NCI-H446 (cell line): ENCODE results near the gene SAP25.
"Not testable (repeated sequence)": the region's sequence is repeated elsewhere in the genome, so short reads cannot be mapped to it uniquely, and the experiment has no call there.

Experiments used
- DNase-seq, 2 experiments: peaks; one replicate each; lab custom pipeline; 2025; lab: John Stamatoyannopoulos, UW

Gene SAP25

DNA sequence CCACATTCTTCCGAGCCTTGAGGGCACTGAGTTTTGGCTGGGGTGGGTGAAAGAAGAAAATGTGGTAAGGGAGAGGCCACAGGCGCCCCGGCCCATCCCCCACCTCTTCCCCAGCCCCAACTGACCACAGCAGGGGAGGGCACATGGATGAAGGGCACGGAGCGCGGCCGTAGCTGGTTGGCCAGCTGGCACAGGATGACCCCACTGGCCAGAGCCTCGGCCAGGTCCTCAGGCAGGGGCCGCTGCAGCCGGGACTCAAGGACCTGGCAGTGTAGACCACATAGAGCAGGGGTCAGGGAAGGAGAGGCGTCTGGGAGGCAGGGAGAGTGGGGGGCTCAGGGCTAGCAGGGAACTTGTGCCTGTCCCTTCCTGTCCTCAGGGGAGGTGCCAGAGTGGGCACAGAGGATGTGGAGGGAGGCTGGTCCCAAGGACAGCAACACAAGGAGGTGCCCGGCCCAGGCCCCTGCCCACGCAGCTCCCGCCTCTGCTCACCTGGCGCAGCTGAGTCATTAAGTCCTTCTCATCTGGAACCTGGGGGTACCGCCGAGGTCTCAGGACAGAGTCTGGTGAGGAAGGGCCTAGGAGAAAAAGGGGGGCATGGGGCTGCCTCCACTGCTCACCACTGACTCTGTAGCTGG lies 2.2 kb upstream of the SAP25 start:
- no peak for DNase-seq

DNA sequence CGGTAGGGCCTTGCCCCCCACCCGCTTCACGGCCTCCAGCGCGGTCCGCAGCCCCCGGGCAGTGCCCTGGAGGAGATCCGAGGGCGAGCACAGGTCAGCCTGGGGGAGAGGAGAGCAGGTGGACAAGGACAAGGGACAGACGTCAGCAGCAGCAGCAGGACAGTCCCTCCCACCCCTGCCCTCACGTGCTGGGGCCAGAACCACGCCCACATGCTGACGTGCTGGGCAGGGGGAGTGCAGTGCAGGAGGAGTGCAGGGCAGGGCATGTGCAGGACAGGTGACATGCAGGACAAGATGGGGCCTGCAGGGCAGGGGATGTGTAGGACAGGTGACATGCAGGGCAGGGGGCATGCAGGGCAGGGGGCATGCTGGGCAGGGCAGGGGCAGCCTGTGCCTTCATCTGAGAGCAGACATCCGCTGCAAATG lies 1.5 kb upstream of the SAP25 start:
- no peak for DNase-seq

DNA sequence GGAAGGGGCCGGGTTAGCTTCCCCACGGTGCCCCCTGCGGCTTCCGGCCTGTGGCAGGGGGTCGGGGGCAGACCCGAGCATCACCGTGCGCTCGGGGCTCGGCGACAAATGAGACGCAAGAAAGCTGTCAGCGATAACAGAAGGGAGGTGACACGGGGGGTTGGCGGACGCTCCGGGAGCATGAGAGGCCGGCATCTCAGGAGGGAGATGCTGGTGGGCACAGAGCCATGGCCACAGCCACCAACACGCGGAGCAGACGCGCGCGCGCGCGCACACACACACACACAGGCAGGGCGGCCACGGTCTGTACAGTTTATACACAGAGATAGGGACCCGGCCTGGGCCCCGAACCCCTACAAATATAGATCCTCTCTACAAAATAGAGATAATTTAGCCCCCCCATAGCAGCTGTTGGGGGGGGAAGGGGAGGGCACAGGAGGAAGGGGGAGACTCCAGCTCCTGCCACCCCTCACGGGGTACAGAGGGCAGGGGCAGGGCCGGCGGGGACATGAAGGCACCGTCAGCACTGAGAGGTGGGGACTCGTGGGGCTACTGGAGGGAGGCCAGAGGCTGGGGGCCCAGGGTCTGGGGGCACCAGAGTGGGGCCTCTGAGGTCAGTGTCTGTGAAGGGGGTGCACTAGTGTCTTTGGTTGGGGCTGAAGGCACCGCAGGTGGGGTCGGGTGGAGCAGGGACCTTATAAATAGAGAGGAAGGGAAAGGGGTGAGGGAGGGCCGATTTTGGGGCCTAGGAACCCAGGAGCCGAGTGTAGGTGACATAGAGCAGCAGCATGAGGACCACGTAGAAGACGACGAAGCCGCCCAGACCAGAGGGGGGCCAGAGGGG lies 884 bp upstream of the SAP25 start:
- no peak for DNase-seq

DNA sequence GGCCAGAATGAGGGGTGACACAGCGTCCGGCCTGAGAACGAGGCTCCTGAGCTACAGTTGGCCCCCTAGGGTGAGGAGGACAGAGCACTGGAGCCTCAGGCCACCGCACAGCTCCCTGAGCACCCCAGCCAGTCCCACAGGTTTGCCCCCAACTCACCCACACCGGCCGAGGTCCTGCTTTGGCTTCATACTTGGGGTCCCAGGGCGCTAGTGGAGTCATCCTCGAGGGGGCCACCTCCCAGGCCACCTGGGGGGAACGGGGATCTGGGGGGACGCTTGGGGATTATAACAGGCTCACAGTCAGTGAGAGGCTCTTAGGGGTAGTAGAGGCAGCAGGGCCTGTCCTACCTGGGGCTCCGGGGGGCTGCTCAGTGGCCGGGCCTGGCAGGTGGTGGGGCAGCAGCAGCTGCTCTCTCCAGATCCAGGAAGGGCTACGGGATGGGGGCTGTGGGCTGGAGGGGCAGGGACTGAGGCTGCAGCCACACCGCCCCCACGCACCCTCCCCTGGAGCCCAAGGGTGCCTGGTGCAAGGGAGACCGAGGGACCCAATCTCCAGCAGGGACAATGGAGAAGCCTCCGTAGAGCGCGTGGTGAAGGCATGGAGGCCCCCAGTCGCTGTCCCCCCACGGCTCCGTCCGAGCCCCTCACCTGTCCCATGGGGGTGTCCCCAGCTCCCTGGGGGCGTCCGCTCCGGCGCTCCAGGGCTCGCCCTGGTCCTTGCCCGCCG lies 588 bp downstream of the SAP25 start:
- DNase-seq, result no peak

DNA sequence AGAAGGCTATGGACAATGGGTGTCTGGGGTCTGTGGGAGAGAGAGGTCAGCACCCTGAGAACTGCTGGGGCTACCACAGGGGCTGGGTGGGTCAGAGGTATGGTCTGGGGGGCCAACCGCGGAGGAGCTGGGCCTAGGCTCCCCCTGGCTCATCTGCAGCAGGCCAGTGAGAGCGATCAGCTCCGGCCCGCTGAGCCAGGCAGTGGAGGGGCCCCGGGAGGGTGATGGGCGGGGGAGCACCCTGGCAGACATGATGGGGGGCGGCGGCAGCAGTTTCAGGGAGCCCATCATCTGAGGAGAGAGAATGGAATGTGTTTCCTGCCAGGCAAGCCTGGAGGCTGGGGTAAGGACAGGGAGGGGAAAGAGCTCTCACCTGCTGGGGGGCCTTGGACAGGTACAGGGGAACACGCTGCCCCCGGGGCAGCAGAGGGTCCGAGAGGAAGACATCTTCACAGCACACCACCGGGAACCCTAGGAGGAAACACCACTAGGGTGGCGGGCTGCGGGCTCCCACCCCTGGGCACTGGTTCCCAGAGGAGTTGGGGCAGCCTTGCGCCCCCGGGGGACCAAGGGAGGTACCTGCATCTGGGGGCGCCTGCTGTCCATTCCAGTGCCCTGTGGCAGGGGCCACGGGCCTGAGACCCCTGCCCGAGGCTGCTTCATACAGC lies 1.3 kb downstream of the SAP25 start:
- no peak for DNase-seq

DNA sequence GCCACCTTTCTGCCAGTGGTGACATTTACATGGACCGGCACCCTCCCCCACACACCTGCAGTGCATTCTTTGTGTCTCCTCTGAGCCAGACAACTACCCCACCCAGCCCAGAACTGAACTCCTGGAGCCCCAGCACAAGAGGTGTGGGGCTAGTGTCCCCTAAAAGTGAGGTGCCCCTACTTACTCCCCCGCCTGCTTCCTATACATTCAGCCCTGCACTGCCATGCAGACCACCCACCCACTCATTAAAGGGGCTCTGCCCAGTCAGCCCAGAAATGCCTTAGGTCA lies 1.9 kb downstream of the SAP25 start:
- DNase-seq, result no peak

DNA sequence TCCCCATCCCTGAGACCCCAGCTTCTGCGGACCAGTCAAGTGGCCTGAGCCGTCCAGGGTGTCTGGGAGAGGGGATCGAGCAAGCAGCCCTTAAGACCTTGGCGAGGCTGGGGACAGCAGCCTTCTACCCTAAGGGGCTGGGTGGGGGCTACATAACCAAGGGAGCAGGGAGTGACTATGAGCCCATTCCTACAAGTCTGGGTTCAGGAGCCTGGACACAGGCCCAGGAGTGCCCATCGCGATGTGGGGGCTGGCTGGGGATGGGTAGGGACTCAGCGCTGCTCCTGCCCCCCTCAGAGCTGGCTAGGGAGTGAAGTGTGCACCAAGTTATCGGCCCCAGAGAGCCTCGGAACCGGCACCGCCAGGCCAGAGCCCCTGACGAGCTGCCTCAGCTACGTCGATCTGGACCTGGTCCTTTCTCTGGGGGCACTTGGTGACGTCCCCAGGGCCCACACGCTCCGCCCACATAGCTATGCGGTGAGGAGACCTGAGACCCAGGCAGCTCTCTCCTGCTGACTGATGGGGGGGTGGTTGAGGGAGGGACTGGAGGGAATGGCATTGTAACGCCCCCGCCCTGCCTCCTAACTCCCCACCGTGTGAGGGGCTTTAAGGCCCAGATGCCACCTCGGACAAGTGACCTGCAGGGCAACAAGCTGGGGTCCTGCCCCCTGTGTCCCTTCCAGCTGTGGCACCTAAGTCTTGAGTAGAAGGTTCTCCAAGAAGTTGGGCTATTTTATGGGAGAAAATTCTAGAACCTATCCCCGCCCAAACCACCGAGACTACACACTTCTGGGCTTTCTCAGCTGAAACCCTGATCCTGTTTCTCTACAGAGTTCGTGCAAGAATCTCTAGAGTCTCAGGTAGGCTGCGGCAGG lies 2.5 kb downstream of the SAP25 start:
- no peak for DNase-seq

DNA sequence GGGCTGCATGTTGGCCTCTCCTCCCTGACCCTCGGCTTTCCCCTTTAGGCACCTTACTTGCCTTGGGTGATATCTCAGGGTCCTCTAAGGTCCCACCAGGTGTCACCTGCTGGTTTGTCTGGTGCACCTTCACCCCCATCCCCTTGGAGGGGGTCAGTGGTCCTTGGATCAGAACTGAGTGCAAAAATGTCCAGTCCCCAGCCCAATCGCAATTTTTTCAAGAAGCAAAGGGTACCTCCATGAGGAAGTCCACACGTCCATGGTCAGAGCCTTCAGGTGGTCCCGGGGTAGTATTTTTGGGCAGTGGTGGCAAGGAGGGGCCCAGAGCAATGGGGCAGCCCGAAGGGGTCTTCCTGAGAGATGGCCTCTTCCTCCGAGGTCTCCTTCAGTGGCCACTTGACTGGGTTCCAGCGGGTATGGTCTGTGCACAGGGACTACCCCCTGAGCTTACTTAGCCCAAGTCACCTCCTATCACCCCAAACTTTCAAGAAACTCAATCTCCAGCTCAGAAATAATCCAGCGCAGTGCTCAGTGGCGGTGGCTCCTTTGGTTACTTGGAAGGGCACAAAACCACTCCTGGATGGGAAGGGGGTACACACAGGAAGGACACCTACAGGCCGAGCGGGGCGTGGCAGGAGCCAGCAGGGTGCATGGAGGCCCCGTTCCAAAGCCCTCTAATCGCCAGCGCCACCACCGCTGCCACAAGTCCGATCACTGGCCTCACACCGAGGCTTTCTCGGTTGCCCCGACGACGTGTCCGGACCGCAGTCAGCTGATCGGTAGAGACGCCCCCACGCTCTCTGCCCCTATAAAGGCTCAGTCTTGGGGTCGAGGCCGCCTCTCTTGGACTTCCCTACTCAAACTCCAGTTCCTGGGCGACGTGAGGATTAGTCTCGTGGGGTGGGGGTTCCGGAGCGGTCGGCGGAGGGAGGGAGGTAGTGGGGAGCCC lies 4.5 kb downstream of the SAP25 start:
- DNase-seq, result no peak

DNA sequence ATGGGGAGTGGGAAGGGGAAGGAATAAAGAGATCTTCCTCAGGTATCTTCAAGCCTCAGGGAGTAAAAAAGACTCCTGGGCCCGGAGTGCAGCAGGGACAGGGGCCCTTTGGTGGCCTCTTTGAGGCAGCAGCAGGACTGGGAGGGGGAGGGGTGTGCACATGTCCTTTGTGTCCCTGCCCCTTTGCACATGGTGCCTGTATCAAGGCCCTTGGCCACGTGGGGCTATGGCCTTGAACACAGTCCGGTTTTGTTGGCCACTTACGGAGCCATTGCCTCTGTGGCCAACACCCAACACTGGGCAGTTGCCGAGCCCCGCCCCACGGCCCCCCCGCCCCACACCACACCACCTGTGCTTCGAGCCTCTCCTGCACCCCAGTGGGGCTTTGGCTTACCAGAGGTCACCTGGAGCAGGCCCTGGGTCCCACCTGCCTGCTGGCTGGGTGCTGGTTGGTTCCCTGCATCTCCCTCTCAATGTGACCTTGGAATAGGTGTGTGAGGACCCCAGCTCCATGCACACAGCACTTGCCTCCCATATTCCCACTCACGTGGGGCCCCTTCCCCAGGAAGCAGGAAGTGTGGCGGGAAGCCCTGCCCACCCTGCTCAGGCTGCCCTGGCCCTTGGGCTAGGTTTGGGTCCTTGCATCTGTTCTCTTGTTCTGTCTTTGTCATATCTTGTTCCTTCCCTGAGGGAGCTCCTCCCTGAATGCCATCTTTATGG lies 5.4 kb downstream of the SAP25 start:
- DNase-seq, result no peak

DNA sequence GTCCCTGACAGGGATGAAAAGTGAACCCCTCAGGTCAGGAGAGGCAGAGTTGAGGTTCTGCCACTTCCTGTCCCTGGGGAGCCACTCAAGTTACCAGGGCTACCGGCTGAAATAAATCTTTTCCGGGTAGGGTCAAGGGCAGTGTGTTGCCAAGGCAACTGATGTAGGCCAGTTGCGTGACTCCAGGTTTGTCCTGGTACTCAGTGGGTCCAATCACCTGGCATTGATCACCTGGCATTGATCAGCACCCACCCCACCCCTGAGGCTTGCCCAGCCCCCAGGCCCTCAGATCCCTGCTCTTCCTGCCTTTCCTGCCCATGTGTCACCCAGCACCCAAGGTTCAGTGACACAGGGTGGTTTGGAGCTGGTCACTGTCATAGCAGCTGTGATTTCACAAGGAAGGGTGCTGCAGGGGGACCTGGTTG lies 5.9 kb downstream of the SAP25 start:
- DNase-seq, result no peak

DNA sequence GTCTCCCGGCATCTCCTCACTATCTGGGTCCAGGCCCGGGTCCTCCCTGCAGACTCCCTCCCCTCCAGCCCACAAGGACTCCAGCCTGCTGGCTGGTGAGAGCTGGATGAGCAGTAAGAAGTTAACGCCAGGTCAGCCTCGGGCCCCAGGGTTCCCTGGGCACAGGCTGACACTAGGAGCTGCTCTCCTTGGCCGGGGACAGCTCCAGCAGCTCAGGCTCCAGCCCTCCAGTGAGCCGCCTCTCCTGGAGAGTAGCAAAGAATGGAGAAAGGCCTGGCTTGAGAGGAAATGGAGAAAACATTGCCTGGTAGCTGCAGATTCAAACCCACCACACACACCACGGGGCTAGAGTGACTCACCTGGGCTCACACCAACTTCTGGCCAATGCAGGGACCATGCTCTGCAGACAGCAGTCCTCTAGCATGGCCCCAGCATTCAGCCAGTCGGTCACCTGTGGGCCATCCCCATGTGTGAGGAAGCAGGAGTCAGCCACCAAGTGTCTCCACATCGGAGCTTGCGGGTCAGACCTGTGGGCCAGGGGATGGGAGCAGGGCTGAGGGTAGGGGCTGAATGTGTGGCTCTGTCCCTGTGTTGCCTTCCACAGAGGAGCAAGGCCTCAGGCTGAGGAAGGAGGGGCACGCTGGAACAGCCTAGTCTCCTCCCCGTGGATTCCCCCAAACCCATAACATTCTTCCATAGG lies 6.5 kb downstream of the SAP25 start:
- no peak for DNase-seq

DNA sequence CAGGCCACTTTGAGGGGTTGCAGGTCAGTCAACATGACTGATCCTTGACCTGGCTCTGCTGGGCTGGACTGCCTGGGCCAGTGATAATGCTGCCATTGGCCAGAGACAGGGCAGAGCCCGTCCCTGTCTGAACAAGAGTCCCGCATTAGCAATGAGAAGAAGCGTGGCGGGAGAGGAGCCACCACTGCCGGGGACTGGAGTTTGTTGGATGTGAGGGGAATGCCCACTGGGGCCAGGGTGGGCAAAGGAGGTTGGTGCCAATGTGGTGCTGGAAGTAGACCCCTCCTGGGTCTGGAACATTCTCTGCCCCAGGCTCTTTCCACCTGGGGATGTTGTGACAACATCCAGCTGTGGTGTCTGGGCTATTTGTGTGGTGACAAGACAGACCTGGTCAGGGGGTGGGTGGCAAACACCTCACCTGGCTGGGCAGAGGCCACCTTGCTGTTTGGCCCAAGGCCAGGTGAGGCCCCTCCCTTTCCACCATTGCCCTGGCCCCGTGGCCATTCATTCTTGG lies 7.6 kb downstream of the SAP25 start:
- DNase-seq, result no peak

DNA sequence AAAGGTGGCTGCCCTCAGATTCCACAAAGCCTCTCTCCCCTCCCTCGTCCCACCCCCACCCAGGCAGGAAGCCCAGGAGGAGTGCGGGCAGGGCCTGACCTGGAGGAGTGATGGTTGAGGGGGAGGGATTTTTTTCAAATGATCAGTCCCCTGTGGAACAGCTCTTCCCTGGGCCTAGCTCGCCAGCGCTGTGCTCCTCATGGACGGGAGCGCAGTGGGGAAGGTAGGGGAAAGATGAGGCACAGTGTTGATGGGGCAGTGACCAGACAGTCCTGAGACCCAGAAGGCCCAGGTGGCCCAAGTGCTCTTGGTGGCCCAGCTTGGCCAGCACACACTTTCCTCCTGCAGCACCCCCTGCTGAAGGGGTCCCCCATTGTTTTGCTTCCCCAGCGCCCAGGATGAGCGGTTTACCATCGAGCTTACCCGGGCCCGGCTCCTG lies 8.5 kb downstream of the SAP25 start:
- DNase-seq, result no peak

DNA sequence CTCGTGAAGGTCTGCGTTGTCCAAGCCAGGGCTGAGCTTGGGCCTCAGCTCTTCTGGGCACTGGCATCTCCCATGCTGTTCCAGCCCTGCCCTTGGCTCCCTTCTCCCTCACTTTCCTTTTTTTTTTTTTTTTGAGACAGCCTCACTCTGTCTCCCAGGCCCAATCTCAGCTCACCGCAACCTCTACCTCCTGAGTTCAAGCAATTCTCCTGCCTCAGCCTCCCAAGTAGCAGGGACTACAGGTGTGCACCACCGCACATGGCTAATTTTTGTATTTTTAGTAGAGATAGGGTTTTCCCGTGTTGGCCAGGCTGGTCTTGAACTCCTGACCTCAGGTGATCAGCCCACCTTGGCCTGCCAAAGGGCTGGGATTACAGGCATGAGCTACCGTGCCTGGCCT lies 9.3 kb downstream of the SAP25 start:
- DNase-seq, result not testable (repeated sequence)

DNA sequence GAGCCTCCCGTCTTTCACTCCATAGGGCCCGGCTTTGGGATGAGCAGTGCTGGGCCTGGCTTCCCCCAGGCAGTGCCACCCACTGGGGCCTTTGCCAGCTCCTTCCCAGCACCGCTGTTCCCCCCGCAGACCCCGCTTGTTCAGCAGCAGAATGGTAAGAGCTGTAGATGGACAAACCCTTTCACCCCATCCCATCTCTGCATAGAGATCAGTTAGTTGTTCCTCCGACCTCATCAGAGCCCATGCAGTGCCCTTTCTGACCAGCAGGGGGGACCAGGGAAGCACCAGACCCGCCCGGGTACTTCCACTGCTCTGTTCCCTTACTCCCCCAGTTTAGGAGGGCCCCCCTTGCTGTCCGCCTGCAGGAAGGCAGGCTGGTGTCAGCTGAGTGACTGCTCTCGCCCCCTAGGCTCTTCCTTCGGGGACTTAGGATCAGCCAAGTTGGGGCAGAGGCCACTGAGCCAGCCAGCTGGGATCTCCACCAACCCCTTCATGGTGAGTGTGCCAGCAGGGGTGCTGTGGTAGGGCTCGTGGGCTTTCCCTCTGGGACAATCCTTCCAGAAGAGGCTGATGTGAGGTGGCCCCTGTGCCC lies 9.8 kb downstream of the SAP25 start:
- peak; percentile 4 to 31 for DNase-seq

DNA sequence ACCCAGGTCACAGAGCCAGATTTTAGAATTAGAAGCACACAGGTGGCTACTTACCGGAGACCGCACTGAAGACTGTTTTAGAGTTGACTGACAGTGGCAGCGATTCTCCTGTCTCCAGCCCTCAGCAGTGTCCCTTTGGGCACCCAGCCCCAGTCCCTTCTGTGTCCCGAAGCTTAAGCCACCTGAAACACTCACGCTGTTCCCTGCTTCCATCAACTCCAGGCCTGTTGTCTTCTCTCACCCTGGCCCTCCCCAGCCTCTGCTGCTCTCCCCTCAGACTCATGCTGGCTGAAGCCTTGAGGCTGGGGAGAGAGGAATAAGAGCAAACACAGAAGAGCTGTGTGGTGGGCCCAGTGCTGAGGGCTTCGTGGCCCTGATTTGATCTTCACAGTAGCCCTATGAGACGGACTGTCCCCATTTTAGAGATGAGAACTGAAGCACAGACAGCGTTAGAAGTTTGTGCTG lies 10.6 kb downstream of the SAP25 start:
- no peak for DNase-seq

DNA sequence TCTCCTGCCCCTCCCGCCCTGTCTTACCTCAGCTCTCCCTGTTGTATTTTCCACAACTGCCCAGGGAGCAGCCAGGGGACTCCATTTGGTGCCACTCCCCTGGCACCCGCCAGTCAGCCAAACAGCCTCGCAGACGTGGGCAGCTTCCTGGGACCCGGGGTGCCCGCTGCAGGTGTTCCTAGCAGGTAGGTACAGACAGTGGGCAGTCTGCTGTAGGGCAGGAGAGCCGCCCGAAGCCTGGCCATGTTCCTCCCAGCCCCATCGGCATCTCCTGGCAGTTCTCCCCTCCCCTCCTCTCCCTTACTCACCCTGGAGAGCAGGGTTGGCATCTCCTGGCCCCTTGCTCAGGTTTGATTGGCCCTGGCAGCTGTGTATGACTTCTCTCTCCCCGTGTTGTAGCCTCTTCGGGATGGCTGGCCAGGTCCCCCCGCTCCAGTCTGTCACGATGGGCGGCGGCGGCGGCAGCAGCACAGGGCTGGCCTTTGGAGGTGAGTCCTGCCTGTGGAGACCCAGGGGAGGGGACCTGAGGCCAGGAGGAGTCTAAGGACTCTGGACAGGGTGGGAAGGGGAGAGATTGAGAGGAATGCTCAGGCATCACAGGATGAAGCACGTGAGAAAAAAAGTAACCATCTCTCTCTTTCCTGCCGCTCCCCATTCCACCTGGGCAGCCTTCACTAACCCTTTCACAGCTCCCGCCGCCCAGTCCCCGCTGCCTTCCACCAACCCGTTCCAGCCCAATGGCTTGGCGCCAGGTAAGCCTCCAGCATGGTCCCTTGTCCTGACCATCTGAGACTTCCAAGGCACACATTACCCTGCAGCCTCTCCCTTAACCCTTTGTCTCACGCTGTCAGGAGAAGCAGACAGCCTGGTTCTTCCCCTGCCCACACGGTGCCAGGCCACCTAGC lies 11.3 kb downstream of the SAP25 start:
- DNase-seq, result no peak
